T-helper 1 cell treated with Interleukin-12 subunit alpha and Interleukin-12 subunit beta and Interleukin-4 antibody, amounts not matched to agents 30 ng/mL and 1 ng/mL, for 36 hours (primary cell): ENCODE data around the gene CCDC188. TPM values are rescaled to one million over a fixed set of nuclear protein-coding genes. Genes with fewer than 3 reads are reported as not detected.

ENCODE experiments used
- intact Hi-C: fragments of 100-400 bp; cut with micrococcal nuclease; formaldehyde crosslinking; loops from one replicate; pipeline ENCODE4 v1.15.1; 2024
- total RNA-seq: library from RNA; stranded (reverse); gene quantifications from 2 replicates; pipeline ENCODE4 v1.2.3, GENCODE V29; 2022

The CCDC188 gene
- total RNA-seq, 1 donor from 2014 or later, result not detected

DNA sequence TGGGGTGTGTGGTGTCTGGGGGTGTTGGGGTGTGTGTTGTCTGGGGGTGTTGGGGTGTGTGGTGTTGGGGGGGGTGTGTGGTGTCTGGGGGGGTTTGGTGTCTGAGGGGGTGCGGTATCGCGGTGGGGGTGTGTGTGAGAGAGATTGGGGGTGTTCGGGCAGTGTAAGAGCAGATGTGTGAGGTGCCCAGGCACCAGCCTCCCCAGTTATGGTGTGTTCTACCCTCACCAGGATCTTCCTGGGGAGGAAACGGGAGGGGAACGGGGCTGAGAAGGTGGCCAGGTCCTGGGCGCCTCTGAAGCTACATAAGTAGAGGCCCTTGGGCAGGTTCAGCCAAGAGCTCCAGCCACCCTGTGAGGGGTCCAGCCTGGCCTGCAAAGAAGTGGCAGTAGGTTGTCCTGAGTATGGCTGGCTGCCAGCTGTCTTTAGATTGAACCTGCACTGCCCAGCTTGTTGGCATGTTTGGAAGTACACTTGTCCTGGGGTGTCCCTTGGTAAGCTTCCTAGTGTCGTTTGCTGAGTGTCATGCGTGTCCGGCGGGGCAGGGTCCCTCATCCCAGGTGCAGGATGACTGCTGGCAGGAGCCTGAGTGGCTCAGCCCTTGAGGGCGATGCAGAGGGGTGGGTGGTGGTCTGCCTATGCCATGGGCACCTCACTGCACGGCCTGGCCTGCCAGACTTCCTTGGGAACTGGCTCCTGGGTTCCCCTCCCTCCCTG, 27.3 kb downstream of the CCDC188 start:
- intact Hi-C loops, result no loop called here

DNA sequence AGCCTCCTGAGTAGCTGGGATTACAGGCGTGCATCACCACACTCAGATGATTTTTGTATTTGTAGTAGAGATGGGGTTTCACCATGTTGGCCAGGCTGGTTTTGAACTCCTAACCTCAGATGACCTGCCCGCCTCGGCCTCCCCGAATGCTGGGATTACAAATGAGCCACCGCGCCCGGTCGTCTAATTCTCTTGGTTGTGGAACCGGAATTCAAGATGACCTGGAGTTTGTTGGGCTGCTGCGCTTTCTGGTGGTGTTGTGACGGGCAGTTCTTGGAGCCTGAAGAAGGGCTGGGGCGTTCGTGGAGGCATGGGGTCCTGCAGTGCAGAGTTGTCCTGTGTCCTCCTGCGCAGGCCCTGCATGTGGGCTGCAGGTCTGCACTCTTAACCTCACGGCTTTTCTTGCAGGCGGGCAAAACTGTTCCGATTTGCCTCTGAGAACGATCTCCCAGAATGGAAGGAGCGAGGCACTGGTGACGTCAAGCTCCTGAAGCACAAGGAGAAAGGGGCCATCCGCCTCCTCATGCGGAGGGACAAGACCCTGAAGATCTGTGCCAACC, 28.9 kb downstream of the CCDC188 start:
- intact Hi-C loops, result no loop called here

DNA sequence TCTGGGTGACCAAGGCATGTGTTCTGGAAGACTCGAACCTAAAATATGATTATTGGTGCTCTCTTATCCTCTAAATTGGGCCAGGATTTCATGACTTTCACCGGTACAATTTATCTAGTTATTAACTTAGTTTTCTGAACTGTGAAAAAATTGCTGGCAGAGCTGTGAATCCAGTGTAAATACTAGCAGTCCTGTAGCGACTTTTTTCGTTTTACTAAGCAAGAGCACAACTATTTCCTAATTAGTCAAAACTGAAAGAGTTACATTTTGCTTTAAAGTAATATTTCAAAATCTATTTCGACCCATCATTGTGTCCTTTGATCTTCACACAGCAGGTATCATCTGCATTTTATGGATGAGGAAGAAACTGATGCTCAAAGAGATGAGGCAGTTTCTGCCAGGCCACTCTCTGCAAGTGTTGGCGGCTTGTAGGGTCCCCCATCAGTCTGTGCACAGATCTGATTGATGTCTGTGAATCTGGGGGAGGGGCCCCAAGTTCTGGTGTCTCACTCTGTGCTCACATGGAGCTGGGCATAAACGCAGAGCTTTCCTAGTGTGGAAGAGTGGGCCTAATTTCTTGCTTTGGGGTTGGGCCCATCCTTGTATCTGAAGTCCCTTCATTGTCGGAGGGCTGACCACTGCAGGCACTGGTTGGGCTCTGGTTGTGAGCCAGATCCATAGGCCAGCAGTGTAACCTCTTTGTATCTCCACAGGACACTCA, 32.4 kb downstream of the CCDC188 start:
- intact Hi-C loops, result loop anchor here (5.0 kb wide), 2 partner anchors 389 to 996 kb away; partner anchors contain the start of genes DGCR2 and MED15

DNA sequence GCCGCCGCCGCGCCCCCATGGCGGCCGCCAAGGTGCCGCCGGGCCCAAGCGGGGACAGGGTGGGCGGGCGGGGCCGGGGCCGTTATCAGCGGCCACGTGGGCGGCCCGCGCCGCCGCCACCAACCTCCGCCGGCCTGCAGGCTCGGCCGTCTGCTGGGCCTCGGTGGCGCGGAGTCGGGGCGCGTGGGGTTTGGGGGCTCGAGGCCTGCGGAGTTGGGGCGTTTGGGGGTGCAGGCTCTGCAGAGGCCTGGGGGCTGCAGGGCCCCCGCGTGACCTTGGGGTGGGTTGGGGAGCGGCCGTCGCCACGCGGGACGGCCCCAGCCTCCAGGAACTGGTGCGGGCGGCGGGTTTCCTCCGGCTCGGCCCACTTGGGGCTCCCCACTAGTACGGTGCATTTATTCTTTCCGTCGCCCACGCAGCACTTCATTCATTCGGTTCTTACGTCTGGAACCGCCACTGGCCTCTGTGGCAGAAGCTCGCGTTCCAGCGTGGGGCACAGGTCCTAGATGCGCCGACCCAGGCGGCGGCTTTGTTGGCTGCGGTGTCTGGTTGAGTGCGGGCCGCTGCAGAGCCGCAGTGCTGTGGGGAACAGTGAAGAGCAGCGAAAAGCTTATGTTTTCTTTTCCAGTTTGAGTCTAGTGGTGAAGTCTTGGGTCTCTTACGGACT, 33.1 kb downstream of the CCDC188 start:
- intact Hi-C loops, result loop anchor here (1.0 to 5.0 kb wide), 12 partner anchors 14 to 995 kb away; partner anchors contain the start of genes ARVCF, DGCR2, DGCR6L and DGCR8

DNA sequence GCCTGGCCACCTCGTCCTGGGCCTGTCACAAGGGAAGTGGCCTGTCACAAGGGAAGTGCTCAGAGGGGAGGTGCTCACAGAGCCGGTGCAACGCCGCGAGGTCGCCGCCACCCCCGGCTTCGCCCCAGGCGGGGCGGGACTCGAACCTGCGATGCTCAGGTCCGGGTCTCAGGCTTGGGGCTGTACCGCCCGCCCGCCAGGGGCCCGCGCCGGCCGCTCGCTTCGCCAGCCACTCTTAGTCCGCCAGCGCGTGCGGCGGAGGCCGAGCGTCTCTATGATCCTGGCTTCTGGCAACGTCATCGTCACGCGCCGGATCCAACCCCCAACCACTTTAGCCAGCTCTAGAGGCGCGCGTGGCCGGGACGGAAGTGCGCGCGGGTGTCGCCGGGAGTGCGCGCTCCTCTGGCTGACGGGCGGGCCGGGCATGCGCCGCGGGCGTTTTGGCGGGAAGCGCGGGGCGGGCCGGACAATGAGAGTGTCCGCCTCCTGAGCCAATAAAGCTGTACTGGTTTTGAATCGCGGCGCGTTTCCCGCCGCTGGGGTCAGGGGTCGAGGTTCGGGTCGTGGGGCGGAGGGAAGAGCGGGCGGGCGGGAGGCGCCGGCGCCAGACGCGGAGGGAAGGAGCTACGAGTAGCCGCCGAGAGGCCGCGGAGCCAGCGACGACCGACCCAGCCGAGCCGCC, 33.8 kb downstream of the CCDC188 start, which contains the start of gene TRMT2A:
TSS of gene TRMT2A (minus strand) at position 276 of the 682 bp plus-strand sequence. CDS start 320 bp downstream, outside the sequence.
- intact Hi-C loops, result loop anchor here (1.0 to 5.0 kb wide), 12 partner anchors 14 to 995 kb away; partner anchors contain the start of genes ARVCF, DGCR2, DGCR6L and DGCR8

DNA sequence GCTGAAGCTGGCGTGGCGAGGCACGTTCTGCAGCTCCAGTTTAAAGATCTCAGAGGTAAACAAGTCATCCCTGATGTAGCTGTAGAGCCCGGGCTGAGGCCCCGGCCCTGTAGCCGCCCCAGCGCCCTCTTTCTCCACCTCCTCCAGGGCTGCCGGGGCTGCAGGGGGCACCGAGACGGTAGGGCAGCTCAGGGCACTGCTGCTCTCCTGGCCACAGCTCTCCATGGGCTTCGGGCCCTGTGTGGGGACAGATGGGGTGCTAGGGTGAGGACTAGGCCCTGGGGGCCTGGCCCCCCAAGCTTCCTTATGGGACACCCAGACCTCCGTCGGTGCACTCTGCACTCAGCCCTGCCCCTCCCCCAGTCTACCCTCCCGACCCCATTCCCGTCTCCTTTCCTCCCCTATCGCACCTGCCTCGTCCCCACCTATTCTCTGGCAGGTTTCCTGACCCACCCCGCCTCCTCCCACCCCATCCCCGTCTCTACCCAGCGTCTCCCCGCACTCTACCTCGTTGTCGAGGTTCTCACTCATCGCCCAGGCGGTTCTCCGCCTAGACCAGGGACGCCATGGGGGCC, 34.4 kb downstream of the CCDC188 start:
- intact Hi-C loops, result loop anchor here (2.0 to 5.0 kb wide), 4 partner anchors 262 to 994 kb away; partner anchors contain the start of genes DGCR2, GNB1L, MED15 and PI4KA

DNA sequence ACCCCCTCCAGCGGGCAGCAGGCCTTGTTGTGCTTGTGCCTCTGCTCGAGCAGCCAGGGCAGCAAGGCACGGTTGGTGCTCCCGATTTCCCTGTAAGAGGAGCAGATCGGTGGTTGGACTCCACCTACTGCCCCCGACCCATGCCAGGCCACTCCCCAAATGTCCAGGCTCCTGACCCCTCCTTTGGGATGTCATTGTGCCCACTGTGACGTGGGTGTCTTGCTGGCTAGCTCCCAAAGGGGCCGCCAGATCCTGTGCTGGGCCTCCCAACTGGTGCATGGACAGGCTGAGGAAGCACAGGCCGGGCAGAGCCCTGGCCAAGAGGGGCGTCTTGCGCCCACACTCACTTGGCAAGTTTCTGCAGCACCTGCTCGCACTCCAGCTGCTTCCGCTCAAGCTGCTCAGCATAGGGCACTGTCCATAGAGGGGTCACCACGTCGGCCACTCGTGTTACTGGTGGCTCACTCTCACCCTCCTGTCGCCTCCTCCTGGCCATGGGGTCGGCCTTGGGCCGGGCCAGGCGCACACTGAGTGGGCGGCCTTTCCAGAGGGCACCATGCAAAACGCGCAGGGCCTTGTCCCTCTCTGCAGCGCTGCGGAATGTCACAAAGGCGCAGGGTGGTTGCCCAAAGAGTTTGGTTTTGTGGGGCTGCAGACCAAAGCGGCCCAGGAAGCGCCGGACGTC, 35.0 kb downstream of the CCDC188 start, which contains the start of gene RANBP1:
TSS of gene RANBP1 (plus strand) at position 414 of the 685 bp plus-strand sequence. CDS start at position 495, 81 bp downstream.
- intact Hi-C loops, result loop anchor here (2.0 to 5.0 kb wide), 4 partner anchors 261 to 994 kb away; partner anchors contain the start of genes DGCR2, GNB1L, MED15 and PI4KA

DNA sequence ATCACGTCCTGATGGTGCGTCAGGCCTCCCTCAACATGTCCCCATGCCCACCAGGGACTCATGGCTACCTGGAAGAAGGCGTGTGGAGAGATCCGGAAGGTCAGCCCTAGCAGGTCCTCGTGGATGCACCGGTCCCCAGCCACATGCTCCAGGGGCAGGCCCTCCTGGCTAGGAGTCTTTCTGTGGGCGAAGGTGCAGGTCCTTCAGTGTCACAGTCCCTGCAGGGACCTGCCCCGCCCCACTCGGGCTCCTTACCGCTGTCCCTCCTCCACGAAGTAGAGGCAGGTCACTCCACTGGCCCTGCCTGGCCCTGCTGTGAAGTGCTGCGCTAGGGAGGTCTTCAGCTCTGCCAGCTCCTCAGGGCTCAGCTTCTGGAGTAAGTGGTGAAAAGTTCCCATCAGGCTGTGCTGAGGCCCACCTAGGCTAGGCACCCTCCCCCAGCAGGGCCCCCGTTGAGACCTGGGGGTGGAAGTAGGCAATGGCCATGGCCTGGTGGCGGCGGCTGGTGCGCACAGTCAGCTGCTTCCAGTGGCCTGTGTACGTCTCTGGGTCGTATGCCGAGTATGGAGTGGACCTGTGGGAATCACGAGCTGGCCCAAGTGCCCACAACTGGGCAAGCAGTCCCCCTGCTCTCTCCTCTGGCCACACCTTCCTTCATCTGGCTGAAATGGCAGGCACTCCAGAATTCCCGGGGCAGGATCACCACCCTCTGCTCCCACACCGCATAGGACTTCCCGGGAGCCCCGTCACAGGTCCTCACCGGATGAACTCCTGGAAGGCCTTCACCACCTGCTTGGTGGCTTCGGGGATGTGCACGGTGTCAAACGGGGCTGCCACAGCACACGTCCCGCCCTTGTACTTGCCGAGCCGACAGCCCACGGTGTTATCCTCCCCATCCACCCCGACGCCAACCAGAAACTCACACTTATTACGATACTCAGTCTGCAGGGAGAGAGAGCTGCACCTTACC, 36.1 kb downstream of the CCDC188 start:
- intact Hi-C loops, result loop anchor here (5.0 kb wide), 2 partner anchors 393 to 992 kb away; partner anchors contain the start of genes DGCR2 and MED15

DNA sequence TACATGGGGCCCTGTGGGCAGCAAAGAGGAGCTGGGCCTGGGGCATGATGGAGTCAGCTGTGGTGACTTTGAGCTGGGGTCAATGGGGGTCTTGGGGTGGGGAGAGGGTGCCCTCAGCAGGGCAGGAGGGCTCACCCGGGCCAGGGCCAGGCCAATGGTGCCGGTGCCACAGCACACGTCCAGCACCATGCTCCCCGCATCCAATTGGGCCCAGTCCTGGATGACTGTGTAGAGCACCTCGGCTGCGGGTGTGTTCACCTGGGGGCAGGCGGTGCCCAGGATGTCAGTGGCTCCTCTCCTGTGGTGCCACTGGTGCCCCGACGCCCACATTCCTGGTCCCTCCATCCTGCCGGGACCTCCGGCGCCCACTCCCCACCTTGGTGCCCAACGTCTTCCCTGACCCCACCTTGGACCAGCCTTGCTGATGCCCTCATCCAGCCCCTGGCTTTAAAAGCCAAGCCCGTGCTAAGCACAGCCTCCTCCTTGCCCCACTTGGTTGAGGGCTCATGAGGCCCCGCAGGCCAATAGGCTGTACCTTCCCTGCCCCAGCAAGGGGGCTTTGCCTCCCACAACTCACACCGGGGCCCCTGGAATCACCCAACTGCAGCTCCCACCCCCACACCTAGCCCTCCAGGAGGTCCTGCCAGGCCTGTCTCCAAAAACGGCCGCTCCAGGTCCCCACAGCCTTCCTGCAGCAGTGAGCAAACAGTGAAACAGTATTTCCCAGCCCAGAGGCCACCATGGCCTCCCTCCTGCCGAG, 37.1 kb downstream of the CCDC188 start:
- intact Hi-C loops, result no loop called here

DNA sequence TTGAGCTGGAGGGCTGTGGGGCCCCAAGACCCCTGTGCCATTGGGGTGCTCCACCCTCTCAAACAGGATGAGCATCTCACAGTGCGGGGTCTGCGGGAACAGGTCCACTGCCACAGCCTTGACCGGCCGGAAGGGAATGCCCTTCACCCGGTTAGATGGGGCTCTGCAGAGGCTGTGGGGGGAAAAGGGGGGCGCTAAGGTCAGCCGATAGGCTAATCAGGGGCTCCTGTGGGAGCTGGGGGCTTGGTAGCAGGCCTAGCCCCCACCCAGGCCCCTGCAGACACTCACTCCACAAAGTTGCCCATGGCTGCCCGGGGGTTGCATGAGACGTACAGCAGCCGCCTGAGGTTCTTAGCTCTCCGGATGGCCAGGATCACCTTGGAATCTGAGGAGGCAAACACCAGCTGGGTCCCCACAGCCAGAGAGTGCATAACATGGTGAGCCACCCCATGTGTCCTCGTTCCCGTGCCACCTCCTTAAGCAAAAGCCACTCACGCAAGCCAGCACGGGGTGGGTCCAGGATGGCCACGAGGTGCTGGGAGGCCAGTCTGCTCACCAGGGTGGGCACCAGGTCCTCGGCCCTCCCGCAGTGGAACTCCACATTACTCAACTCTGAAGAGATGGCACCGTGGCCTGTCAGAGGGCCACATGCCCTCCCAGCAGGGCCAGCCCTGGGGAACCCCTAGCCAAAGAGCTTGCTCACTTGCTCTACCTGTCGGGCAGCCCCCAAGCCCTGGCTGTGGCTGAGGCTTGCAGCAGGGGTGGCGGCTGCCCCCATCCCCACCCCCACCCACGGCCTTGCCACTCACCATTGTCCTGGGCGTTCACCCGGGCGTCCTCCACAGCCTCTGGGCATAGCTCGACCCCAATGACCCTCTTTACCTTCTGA, 38.0 kb downstream of the CCDC188 start:
- intact Hi-C loops, result no loop called here

DNA sequence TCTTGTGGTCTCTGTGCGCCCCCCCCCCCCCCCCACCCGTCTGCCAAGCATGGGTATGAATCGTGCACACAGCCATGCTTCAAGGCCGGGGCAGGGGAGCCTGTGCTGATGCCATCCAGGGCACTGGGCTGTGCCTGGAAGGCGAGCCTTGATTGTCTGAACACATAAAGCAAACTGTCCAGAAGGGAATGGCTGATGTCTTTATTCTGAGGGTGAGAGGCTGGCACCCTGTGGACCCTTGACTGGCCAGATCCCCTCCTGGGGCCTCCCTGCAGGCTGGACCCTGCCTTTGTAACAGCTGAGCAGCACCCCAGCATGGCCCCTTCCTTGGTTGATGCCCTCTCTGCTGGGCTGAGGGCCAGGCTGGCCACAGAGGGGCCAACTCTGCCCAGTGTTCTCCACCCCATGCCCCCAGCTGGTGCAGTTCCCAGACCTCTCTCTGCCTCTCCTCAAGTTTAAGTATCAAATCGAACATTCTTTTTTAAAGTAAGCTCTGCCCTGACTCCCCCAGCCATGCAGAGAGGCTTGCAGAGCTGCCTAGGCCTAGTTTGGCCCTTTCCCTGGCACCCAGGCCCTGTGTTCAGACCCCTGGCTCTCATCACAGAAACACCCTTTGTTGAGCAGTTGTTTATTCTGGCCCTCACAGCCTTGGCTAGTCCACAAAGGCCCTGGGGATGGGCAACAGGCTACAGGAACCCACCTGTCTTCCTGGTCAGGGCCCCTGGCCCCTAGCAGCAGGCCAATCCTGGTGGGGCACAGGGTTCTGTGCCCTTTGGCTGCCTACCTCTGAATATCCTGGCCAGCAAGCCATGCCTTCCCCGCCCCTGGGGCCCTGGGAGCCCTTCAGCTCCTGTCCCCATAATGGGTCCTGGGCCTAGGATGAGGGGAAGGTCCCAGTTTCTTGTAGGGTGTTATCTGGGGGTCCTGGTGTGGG, 38.9 kb downstream of the CCDC188 start:
- intact Hi-C loops, result no loop called here

DNA sequence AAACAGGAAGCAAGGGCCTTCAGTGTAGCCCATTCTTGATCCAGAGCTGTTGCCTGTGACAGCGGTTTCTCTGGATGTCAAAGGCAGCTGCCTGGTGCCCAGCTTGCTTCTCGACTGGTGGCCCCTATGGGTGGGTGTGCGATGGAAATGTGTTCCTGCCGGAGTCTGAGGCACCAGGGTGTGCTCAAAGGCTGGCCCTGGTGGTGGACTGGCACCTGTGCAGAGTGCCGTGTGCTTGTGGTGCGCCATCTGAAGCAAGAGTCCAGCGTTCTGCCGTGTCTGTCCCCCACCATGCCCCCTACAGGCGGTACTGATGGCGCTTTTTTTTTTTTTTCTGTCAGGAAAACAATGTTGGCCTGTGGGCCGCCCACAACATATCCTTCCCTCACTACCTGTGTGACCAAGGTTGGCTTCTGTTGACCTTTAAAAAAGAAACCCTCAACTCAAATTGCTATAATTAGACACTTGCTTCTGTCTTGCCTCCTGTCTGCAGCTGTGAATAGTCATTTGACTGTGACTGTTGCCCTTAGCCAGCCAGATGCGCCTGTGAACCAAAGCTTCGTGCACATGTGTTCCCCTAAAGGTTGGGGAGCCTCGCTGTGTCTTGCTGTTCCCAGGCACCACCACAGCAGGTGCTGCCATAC, 39.7 kb downstream of the CCDC188 start:
- intact Hi-C loops, result no loop called here

DNA sequence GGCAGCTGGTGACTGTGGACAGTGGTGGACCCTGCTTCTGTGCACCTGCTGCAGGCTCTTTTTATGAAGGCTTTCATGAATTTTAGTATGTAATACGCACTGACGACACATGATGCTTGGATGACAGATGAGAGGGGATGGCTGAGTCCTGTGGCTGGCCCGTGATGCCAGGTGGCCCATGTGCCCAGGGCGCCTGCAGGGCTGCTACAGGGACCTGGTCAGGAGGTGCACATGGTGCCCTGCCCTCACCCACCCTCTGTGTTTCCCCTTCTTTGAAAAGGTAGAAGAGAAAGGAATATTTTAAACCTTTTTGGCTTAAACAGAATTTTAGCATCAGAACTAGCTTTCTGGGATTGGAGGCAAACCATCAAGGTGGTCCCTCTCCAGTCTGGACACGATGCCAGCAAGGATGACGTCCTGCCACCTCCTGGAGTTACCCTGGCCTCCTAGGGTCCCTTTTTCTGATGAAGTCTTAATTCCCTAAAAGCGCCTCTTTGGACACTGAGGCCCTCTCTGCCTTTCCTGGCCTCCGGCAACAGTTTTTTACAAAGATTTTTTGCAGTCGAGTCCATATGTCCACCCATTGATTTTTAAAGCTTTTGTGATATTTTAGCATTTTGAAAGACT, 40.4 kb downstream of the CCDC188 start:
- intact Hi-C loops, result no loop called here
